Loucy (cell line): ENCODE data around the gene SKI.
A peak's percentile ranks its signal among the peaks of the same experiment; 100 is the strongest.

Source experiments
- H2AFZ ChIP-seq: fragments of 200-600 bp; sonication (generic); 2 replicates; pipeline ENCODE4 v1.6.0; 2016; ENCODE audit warnings: antibody characterized with exemption, mild to moderate bottlenecking, low read length, moderate library complexity
- H3F3A ChIP-seq: fragments of 200-600 bp; 2 replicates; pipeline ENCODE4 v1.6.0; 2016; ENCODE audit warnings: antibody characterized with exemption, low read depth, mild to moderate bottlenecking
- H3K27me3 ChIP-seq: fragments of 200-600 bp; sonication (generic); 2 replicates; pipeline ENCODE4 v1.6.1; 2014; ENCODE audit warnings: low read length, mild to moderate bottlenecking; ENCODE audit not compliant: insufficient read depth, poor library complexity, severe bottlenecking
- H3K36me3 ChIP-seq: fragments of 200-600 bp; sonication (generic); 2 replicates; pipeline ENCODE4 v1.6.1; 2016; ENCODE audit warnings: low read length; ENCODE audit not compliant: insufficient read depth
- H3K4me1 ChIP-seq: fragments of 200-600 bp; sonication (generic); 2 replicates; pipeline ENCODE4 v1.5.1; 2014; ENCODE audit warnings: low read length, mild to moderate bottlenecking; ENCODE audit not compliant: insufficient read depth, poor library complexity, severe bottlenecking
- H3K4me2 ChIP-seq: fragments of 200-600 bp; sonication (generic); 2 replicates; pipeline ENCODE4 v1.6.0; 2014; ENCODE audit warnings: antibody characterized with exemption, low read length, low read depth, mild to moderate bottlenecking; ENCODE audit not compliant: poor library complexity, severe bottlenecking
- H3K4me3 ChIP-seq: fragments of 200-600 bp; sonication (generic); 2 replicates; pipeline ENCODE4 v1.5.1; 2014; ENCODE audit warnings: low read length, mild to moderate bottlenecking, mixed read lengths; ENCODE audit not compliant: poor library complexity, severe bottlenecking
- H3K79me2 ChIP-seq: fragments of 200-600 bp; sonication (generic); 2 replicates; pipeline ENCODE4 v1.6.1; 2014; ENCODE audit warnings: low read length; ENCODE audit not compliant: insufficient read depth
- H3K9ac ChIP-seq: fragments of 200-600 bp; sonication (generic); 2 replicates; pipeline ENCODE4 v1.6.0; 2014; ENCODE audit warnings: mild to moderate bottlenecking, low read depth, low read length, moderate library complexity; ENCODE audit not compliant: poor library complexity, severe bottlenecking
- H3K9me2 ChIP-seq: fragments of 200-600 bp; sonication (generic); replicated peaks from 2 replicates; pipeline ENCODE4 v1.6.1; 2016; ENCODE audit warnings: low read depth, low read length, mixed read lengths
- H3K9me3 ChIP-seq: fragments of 200-600 bp; sonication (generic); 2 replicates; pipeline ENCODE4 v1.6.1; 2014; ENCODE audit warnings: mild to moderate bottlenecking, antibody characterized with exemption, low read length, low read depth; ENCODE audit not compliant: insufficient read depth
- H4K20me1 ChIP-seq: fragments of 200-600 bp; sonication (generic); 2 replicates; pipeline ENCODE4 v1.6.0; 2014; ENCODE audit warnings: antibody characterized with exemption, low read length, mild to moderate bottlenecking; ENCODE audit not compliant: insufficient read depth, poor library complexity, severe bottlenecking
- EZH2phosphoT487 ChIP-seq: fragments of 200-600 bp; IDR thresholded peaks from 2 replicates; pipeline ENCODE4 v1.6.1; 2018; ENCODE audit warnings: antibody characterized with exemption, mild to moderate bottlenecking, moderate library complexity, borderline replicate concordance
- TF ChIP-seq, protein P1 (sequence below): fragments of 200-600 bp; sonication (generic); conservative IDR thresholded peaks from 2 replicates; pipeline ENCODE4 v1.5.1; 2014; ENCODE audit warnings: mild to moderate bottlenecking, antibody characterized with exemption, low read length

Gene SKI

GRCh38 chr1:2190491-2190976 is 37.6 kb upstream of the SKI start:
- Histone ChIP-seq H3F3A (no peaks in the 10 kb centered on the region), H3K9ac (no peak overlapping the region), H3K4me3 (no peak overlapping the region), H3K9me3 (no peaks in the 10 kb centered on the region), H3K27me3 (no peaks in the 10 kb centered on the region), H4K20me1 (peaks cover 8% of the 10 kb centered on the region), H3K4me2 (no peak overlapping the region), H3K4me1 (peaks cover 14% of the 10 kb centered on the region), H3K79me2 (peaks cover 30% of the 10 kb centered on the region), H2AFZ (no peak overlapping the region), H3K9me2 (no peaks in the 10 kb centered on the region), H3K36me3 (no peaks in the 10 kb centered on the region)
- no peak for TF ChIP-seq EZH2phosphoT487
- TF ChIP-seq, protein P1, sequence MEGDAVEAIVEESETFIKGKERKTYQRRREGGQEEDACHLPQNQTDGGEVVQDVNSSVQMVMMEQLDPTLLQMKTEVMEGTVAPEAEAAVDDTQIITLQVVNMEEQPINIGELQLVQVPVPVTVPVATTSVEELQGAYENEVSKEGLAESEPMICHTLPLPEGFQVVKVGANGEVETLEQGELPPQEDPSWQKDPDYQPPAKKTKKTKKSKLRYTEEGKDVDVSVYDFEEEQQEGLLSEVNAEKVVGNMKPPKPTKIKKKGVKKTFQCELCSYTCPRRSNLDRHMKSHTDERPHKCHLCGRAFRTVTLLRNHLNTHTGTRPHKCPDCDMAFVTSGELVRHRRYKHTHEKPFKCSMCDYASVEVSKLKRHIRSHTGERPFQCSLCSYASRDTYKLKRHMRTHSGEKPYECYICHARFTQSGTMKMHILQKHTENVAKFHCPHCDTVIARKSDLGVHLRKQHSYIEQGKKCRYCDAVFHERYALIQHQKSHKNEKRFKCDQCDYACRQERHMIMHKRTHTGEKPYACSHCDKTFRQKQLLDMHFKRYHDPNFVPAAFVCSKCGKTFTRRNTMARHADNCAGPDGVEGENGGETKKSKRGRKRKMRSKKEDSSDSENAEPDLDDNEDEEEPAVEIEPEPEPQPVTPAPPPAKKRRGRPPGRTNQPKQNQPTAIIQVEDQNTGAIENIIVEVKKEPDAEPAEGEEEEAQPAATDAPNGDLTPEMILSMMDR: no peak

- peaks cover 14% of the 10 kb centered on the region for H3K4me1 ChIP-seq
Measured at GRCh38 chr1:2192031-2192995, 35.8 kb upstream of the SKI start.

DNA sequence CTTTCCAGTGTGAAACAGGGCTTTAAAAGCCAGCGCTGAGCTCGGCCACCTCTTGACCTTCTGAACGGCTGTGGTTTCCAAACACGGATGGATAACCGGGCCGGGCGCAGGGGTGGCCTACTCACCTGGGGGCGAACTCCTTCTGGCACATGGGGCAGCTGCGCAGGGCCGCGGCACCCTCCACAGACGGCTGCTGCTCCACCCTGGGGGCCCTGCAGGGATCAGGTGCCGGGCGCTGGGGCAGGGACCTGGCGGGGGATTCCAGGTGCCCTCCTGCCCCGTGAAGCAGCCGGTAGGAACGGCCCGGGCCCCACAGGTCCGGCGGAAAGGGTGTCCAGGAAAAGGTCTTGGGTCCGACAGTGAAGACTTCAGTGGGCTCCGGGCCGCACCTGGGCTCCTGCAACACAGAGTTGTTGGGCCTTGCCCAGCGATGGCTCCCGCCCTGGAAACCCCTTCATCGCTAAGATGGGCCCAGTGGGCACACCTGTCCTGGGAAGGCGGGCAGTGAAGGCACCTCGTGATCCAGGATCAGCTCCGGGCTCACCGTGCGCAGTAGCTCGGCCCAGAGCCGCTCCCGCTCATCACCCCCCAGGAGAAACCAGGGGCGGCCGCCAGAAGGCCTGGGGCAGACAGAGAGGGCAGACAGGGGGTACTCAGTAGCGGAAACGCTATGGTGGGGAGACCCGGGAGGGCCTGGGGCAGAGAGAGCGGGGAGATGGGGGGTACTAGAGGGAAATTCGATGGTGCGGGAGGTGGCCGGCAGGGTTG is 34.4 kb upstream of the SKI start:
- H3K27me3 ChIP-seq: no peaks in the 10 kb centered on the region
- no peak for TF ChIP-seq EZH2phosphoT487
- TF ChIP-seq, protein P1: no peak
- peak overlapping the region; percentile 92 for H3K4me2 ChIP-seq
- peak overlapping the region; percentile 82 for H3K9ac ChIP-seq
- H3K4me3 ChIP-seq: peak overlapping the region; percentile 69
- peaks cover 14% of the 10 kb centered on the region for H3K4me1 ChIP-seq
- H3K79me2 ChIP-seq: peaks cover 30% of the 10 kb centered on the region
- H2AFZ ChIP-seq: no peak overlapping the region
- peaks cover 8% of the 10 kb centered on the region for H4K20me1 ChIP-seq
- H3F3A ChIP-seq: no peaks in the 10 kb centered on the region
- H3K9me3 ChIP-seq: no peaks in the 10 kb centered on the region
- no peaks in the 10 kb centered on the region for H3K36me3 ChIP-seq
- no peaks in the 10 kb centered on the region for H3K9me2 ChIP-seq

More at GRCh38 chr1:2192031-2192995, 35.8 kb upstream of the SKI start:
- TF ChIP-seq EZH2phosphoT487: no peak
- TF ChIP-seq, protein P1: no peak
- Histone ChIP-seq H3K36me3 (no peaks in the 10 kb centered on the region), H3K4me3 (peak overlapping the region; percentile 69), H2AFZ (no peak overlapping the region), H3K79me2 (peaks cover 30% of the 10 kb centered on the region), H3K27me3 (no peaks in the 10 kb centered on the region), H3K9me2 (no peaks in the 10 kb centered on the region), H3K9ac (peak overlapping the region; percentile 82), H3K9me3 (no peaks in the 10 kb centered on the region), H3K4me2 (peak overlapping the region; percentile 92), H3F3A (no peaks in the 10 kb centered on the region), H4K20me1 (peaks cover 8% of the 10 kb centered on the region)
